Ectodermal cell (in vitro differentiated cells): ENCODE measurements around the gene CELF2.

Experiments used
- H3K27ac ChIP-seq: 2 replicates; pipeline ENCODE4 v1.7.0; 2013; ENCODE audit warnings: mild to moderate bottlenecking, low read depth, low read length; ENCODE audit not compliant: insufficient read depth, poor library complexity, severe bottlenecking
- H3K27me3 ChIP-seq: 2 replicates; pipeline ENCODE4 v1.7.0; 2013; ENCODE audit warnings: mild to moderate bottlenecking, low read length; ENCODE audit not compliant: insufficient read depth, control insufficient read depth, poor library complexity, severe bottlenecking
- H3K36me3 ChIP-seq: one replicate; pipeline ENCODE4 v1.7.0; 2013; ENCODE audit warnings: low read length; ENCODE audit not compliant: control insufficient read depth, insufficient read depth
- H3K4me1 ChIP-seq: one replicate; pipeline ENCODE4 v1.7.0; 2013; ENCODE audit warnings: low read length; ENCODE audit not compliant: control insufficient read depth, insufficient read depth
- H3K4me3 ChIP-seq: 2 replicates; pipeline ENCODE4 v1.7.0; 2013; ENCODE audit warnings: low read depth, low read length, control low read depth; ENCODE audit not compliant: insufficient read depth
- H3K9me3 ChIP-seq: 2 replicates; pipeline ENCODE4 v1.7.0; 2013; ENCODE audit warnings: mild to moderate bottlenecking, low read length, moderate library complexity; ENCODE audit not compliant: control insufficient read depth
- WGBS, 2 experiments: methylation state at CpG; one replicate each; pipeline ENCODE4 v1.1.7; 2013; ENCODE audit warnings: missing lambda C conversion rate in 2 of 2; 5-methylcytosine and 5-hydroxymethylcytosine counted together

Gene CELF2

DNA sequence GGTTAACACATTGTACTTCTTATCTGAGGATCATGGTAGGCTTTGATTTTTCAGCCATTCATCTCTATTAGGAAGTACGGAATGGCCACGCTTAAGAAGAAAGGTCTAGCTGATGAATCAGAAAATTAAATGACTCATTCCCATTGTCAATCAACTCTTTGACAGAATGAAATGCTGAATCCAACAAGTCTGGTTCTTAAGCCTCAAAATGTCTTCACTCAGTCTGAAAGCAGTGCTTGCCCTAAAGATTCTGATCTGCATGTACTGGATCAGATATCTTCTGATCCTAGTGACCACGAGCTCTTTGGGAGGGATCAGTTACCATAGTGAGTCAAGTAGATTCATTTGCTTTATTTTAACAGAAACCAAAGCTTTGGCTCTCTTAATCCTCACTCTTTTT is 5.7 kb upstream of the CELF2 start:
- Histone ChIP-seq H3K36me3 (no peaks in the 10 kb centered on the region), H3K27me3 (peaks cover 14% of the 10 kb centered on the region), H3K9me3 (no peaks in the 10 kb centered on the region), H3K4me3 (no peak overlapping the region), H3K4me1 (no peaks in the 10 kb centered on the region), H3K27ac (no peak overlapping the region)
- WGBS, 2 experiments, result 97 to 99% methylated on average over 3 of the region's 3 CpGs

- H3K4me1 ChIP-seq, result no peaks in the 10 kb centered on the region
- peaks cover 20% of the 10 kb centered on the region for H3K27me3 ChIP-seq
- H3K36me3 ChIP-seq, result no peaks in the 10 kb centered on the region
- H3K27ac ChIP-seq, result no peak overlapping the region
- H3K9me3 ChIP-seq, result no peaks in the 10 kb centered on the region
- H3K4me3 ChIP-seq, result no peak overlapping the region
- WGBS, 2 experiments, result 89% methylated on average over 15 of the region's 15 CpGs
Measured at GRCh38 chr10:11012421-11013295, 5.0 kb upstream of the CELF2 start.

GRCh38 chr10:11013836-11014235 is 3.8 kb upstream of the CELF2 start:
- peaks cover 28% of the 10 kb centered on the region for H3K27me3 ChIP-seq
- no peak overlapping the region for H3K27ac ChIP-seq
- no peaks in the 10 kb centered on the region for H3K9me3 ChIP-seq
- WGBS, 2 experiments, result 91 to 93% methylated on average over 3 of the region's 3 CpGs
- H3K4me3 ChIP-seq, result no peak overlapping the region
- no peaks in the 10 kb centered on the region for H3K36me3 ChIP-seq
- H3K4me1 ChIP-seq, result peaks cover 2% of the 10 kb centered on the region

DNA sequence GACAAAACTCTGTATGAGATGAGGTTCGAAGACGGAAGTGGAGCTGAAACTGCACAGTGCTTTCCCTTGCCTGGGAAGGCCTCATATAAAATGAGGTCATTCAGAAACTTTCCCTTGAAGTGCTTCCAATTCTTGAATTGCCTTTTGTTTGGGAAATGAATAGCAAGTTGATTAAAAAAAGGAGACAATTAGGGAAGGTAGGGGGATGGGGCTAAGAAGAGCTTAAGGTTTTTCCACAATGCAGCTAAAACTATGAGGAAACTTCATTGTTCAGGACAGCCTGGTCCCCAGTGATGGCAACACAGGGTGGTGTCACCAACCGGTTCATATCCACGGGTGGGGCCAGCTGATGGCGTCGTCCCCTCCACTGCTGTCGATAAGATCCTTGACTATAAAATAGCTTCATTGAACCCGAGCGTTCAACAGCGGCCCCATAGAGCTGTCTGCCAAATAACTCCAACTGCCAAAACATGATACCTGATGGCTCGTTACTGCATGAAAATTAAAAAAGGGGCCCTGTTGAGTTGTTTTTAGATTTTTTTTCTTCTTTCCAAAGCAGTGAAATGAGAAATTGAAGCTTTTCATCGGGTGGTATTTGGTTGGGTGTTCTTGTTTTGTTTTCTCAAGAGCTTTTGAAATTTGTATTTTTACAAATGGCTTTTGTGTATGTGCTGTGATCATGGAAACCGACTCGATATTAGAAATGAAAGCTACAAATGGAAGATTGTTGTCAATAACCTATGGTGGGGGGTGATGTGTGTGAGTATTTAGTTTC is 2.8 kb upstream of the CELF2 start:
- H3K4me1 ChIP-seq, result peaks cover 9% of the 10 kb centered on the region
- no peak overlapping the region for H3K27ac ChIP-seq
- no peaks in the 10 kb centered on the region for H3K36me3 ChIP-seq
- no peaks in the 10 kb centered on the region for H3K9me3 ChIP-seq
- peaks cover 39% of the 10 kb centered on the region for H3K27me3 ChIP-seq
- no peak overlapping the region for H3K4me3 ChIP-seq
- WGBS, 2 experiments, result 89 to 90% methylated on average over 14 of the region's 14 CpGs

- no peaks in the 10 kb centered on the region for H3K9me3 ChIP-seq
- peaks cover 45% of the 10 kb centered on the region for H3K27me3 ChIP-seq
- H3K4me1 ChIP-seq, result peaks cover 9% of the 10 kb centered on the region
- H3K36me3 ChIP-seq, result no peaks in the 10 kb centered on the region
- 100% methylated on average over 1 of the region's 2 CpGs; no CpG with 5 or more reads in 1 of the 2 experiments for WGBS, 2 experiments
- no peak overlapping the region for H3K4me3 ChIP-seq
- no peak overlapping the region for H3K27ac ChIP-seq
Measured at GRCh38 chr10:11015446-11015934, 2.2 kb upstream of the CELF2 start.

- Histone ChIP-seq H3K36me3 (no peaks in the 10 kb centered on the region), H3K4me1 (peaks cover 9% of the 10 kb centered on the region), H3K27ac (no peak overlapping the region), H3K9me3 (no peaks in the 10 kb centered on the region), H3K27me3 (peaks cover 49% of the 10 kb centered on the region), H3K4me3 (peak overlapping the region; percentile 58)
- 16 to 17% methylated on average over 19 of the region's 19 CpGs for WGBS, 2 experiments
Measured at GRCh38 chr10:11017000-11017569, 587 bp upstream of the CELF2 start.

DNA sequence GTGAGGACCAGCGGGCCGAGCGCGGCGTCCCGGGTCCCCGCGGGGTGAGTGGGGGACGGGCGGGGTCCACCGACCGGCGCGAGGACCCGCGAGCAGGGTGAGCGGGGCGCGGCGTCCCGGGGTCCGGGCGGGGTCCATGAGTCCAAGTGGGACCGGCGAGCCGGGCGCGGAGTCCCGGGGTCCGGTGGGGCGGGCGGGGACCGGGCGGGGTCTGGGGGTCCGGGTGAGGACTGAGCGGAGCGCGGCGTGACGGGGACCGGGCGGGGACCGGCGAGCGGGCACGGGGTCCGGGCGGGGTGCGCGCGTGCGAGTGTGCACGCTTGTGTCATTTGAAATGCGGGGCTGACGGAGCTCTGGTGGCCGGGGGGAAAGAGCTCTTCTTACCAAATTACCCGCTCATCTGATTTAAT is 765 bp downstream of the CELF2 start:
- no peak overlapping the region for H3K27ac ChIP-seq
- H3K36me3 ChIP-seq, result no peaks in the 10 kb centered on the region
- H3K4me1 ChIP-seq, result peaks cover 9% of the 10 kb centered on the region
- peaks cover 49% of the 10 kb centered on the region for H3K27me3 ChIP-seq
- WGBS, 2 experiments, result 0% methylated on average over 53 to 57 of the region's 57 CpGs
- no peaks in the 10 kb centered on the region for H3K9me3 ChIP-seq
- peak overlapping the region; percentile 58 for H3K4me3 ChIP-seq

DNA sequence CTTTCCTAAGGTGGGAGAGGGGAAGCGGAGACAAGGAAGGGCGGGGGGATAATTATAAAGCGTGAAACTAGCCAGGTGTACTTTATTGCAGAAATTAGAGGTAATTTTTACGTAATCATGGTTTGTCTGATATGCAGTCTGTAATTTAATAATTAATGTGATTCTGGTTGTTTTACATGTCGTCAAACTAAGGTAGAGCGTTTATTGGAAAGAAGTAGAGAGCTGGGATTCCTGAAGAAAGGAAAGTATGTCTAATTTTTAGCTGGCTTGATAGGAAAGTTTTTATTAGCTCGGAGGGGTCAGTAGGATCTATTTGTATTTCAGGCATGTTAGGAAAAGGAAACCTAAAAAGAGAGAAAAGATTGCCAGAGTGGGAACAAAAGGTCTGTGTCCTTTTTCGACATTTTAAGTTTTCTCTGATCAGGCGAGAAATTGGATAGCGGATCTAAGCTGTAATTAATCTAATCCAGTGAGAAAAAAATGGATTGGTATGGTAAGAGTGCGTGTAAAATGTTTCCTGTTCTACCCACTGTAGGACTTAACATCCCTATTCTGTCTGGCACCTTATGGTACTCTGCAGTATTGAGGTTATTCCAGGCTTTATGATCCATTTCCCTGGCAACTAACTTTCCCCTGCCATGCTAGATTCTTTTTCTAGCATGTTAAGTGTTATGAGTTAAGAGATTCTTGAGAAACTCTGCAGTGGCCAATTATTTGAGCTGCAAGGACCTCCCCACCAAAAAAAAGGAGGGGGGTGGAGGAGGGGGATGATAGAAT is 1.4 kb downstream of the CELF2 start:
- peaks cover 9% of the 10 kb centered on the region for H3K4me1 ChIP-seq
- H3K36me3 ChIP-seq, result no peaks in the 10 kb centered on the region
- 31 to 35% methylated on average over 11 of the region's 11 CpGs for WGBS, 2 experiments
- no peaks in the 10 kb centered on the region for H3K9me3 ChIP-seq
- H3K4me3 ChIP-seq, result peak overlapping the region; percentile 58
- peaks cover 49% of the 10 kb centered on the region for H3K27me3 ChIP-seq
- H3K27ac ChIP-seq, result no peak overlapping the region

DNA sequence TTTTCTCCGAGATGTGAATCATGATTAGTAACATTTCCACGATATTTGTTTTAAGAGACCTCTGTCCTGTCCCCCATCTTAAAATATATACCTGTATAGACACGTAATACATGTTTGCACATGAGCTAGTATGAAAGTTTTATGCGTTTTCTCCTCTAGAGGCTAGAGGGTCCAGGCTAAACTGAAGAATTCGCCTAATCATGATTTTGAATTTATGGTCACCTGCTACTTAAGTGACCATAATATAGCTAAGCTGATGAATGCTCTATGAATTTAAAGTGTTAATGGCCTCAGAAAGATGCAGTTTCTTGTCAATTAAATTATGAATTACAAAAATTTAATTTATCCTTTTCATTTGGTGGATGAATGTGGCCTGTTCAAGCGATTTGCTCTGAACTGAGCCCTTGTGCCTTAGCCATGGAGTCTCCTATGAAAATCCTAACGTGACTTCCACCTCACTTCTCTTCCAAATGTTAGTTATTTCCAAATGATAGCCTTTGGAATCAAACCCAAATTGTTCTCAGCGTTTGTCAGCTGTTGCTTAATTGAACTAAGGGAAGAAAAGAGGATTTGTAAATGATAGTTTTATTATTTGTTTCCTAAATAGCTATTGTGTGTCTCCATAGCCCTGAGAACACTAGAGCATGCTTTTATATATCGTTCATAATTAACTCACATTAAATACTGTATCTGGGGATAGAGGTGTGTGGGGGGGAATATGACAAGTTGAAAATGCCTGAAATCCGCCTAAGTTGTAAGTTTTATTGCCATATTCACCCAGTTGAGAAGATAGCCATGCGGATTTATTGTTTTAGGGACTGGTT is 2.3 kb downstream of the CELF2 start:
- Histone ChIP-seq H3K9me3 (no peaks in the 10 kb centered on the region), H3K4me3 (no peak overlapping the region), H3K36me3 (no peaks in the 10 kb centered on the region), H3K4me1 (peaks cover 9% of the 10 kb centered on the region), H3K27me3 (peaks cover 49% of the 10 kb centered on the region), H3K27ac (no peak overlapping the region)
- 87 to 90% methylated on average over 10 of the region's 11 CpGs for WGBS, 2 experiments
